Lower lobe of right lung (tissue), 2 donors: ENCODE results near the gene FSD2. TPM values are rescaled to one million over a fixed set of nuclear protein-coding genes. Genes with fewer than 3 reads are reported as not detected.
A peak's percentile ranks its signal among the peaks of the same experiment; 100 is the strongest.

ENCODE experiments used
- ATAC-seq, 2 donors: fragments of 200-7000 bp; cut with Tn5 transposase; one replicate each; pipeline ENCODE4 v1.9.1; 2020 to 2022; ENCODE audit warnings: mild to moderate bottlenecking in 2 of 2, moderate library complexity in 2 of 2
- DNase-seq: peaks from one replicate; pipeline ENCODE4 v3.0.0-alpha.2; 2020
- H3K27ac ChIP-seq: fragments of 200-600 bp; one replicate; pipeline ENCODE4 v1.8.0; 2022
- H3K27me3 ChIP-seq: fragments of 200-600 bp; one replicate; pipeline ENCODE4 v1.8.0; 2022; ENCODE audit warnings: low read depth
- H3K36me3 ChIP-seq: fragments of 200-600 bp; one replicate; pipeline ENCODE4 v1.8.0; 2022; ENCODE audit warnings: mild to moderate bottlenecking
- H3K4me1 ChIP-seq: fragments of 200-600 bp; one replicate; pipeline ENCODE4 v1.8.0; 2022
- H3K4me3 ChIP-seq: fragments of 200-600 bp; one replicate; pipeline ENCODE4 v1.8.0; 2022; ENCODE audit warnings: mild to moderate bottlenecking
- H3K9me3 ChIP-seq: fragments of 200-600 bp; one replicate; pipeline ENCODE4 v1.8.0; 2022
- CTCF ChIP-seq: fragments of 200-600 bp; IDR thresholded peaks from one replicate; pipeline ENCODE4 v1.8.0; 2022; ENCODE audit warnings: antibody characterized with exemption, mild to moderate bottlenecking
- intact Hi-C: fragments of 100-400 bp; cut with DNase I; formaldehyde crosslinking; loops from one replicate; pipeline ENCODE4 v1.11.0; 2022
- total RNA-seq: library from RNA; stranded (reverse); fragmentation: NEBNext Ultra II Directional; extraction: Animal tissue kit (Norgen Biotek cat#: 25700); gene quantifications from one replicate; pipeline ENCODE4 v1.2.1, GENCODE V29; 2021
- donor health status: DM: no; HTN: yes; CAD: no; lungs with severe emphysema.

FSD2 gene
- total RNA-seq, 1 donor from 2014 or later, result 0.18 TPM

- H3K4me3 ChIP-seq, result no peak overlapping the region
- no peak for TF ChIP-seq CTCF
- ATAC-seq (no peak), DNase-seq (no peak)
- H3K4me1 ChIP-seq, result peaks cover 16% of the 10 kb centered on the region
- intact Hi-C loops, result no loop called here
- H3K27ac ChIP-seq, result no peak overlapping the region
- H3K27me3 ChIP-seq, result no peaks in the 10 kb centered on the region
- H3K9me3 ChIP-seq, result no peaks in the 10 kb centered on the region
- peaks cover 5% of the 10 kb centered on the region for H3K36me3 ChIP-seq
Observed at GRCh38 chr15:82850731-82851130, 44.9 kb upstream of the FSD2 start.

- H3K4me1 ChIP-seq, result peaks cover 12% of the 10 kb centered on the region
- TF ChIP-seq CTCF, result peak; percentile 66
- ATAC-seq (peak; percentile 91 to 92), DNase-seq (peak; percentile 84)
- peak overlapping the region; percentile 32 for H3K27ac ChIP-seq
- H3K4me3 ChIP-seq, result peak overlapping the region; percentile 17
- H3K36me3 ChIP-seq, result peaks cover 5% of the 10 kb centered on the region
- H3K9me3 ChIP-seq, result no peaks in the 10 kb centered on the region
- intact Hi-C loops, result no loop called here
- H3K27me3 ChIP-seq, result no peaks in the 10 kb centered on the region
Observed at GRCh38 chr15:82849556-82850512, 44.0 kb upstream of the FSD2 start.

- Histone ChIP-seq H3K9me3 (no peaks in the 10 kb centered on the region), H3K36me3 (peaks cover 5% of the 10 kb centered on the region), H3K27me3 (no peaks in the 10 kb centered on the region), H3K27ac (no peak overlapping the region), H3K4me3 (no peak overlapping the region), H3K4me1 (peaks cover 12% of the 10 kb centered on the region)
- DNase-seq (no peak), ATAC-seq (no peak)
- TF ChIP-seq CTCF, result no peak
- intact Hi-C loops, result no loop called here
Observed at GRCh38 chr15:82848241-82848993, 42.5 kb upstream of the FSD2 start.

- no peaks in the 10 kb centered on the region for H3K27me3 ChIP-seq
- TF ChIP-seq CTCF, result no peak
- H3K36me3 ChIP-seq, result peaks cover 5% of the 10 kb centered on the region
- intact Hi-C loops, result no loop called here
- H3K4me3 ChIP-seq, result no peak overlapping the region
- no peaks in the 10 kb centered on the region for H3K9me3 ChIP-seq
- no peak overlapping the region for H3K27ac ChIP-seq
- ATAC-seq, result no peak
- DNase-seq, result no peak
- H3K4me1 ChIP-seq, result peaks cover 12% of the 10 kb centered on the region
Observed at GRCh38 chr15:82847703-82848102, 41.8 kb upstream of the FSD2 start.

- H3K27ac ChIP-seq, result no peak overlapping the region
- peaks cover 12% of the 10 kb centered on the region for H3K4me1 ChIP-seq
- H3K4me3 ChIP-seq, result no peak overlapping the region
- no peaks in the 10 kb centered on the region for H3K27me3 ChIP-seq
- H3K9me3 ChIP-seq, result no peaks in the 10 kb centered on the region
- DNase-seq (no peak), ATAC-seq (no peak)
- peaks cover 5% of the 10 kb centered on the region for H3K36me3 ChIP-seq
- TF ChIP-seq CTCF, result no peak
- intact Hi-C loops, result no loop called here
Observed at GRCh38 chr15:82846621-82847020, 40.8 kb upstream of the FSD2 start.
